Caki2 (cell line): Measurements from ENCODE around the gene EGLN2. TPM values are rescaled to one million over a fixed set of nuclear protein-coding genes. Genes with fewer than 3 reads are reported as not detected.
"Not testable (repeated sequence)": the region's sequence is repeated elsewhere in the genome, so short reads cannot be mapped to it uniquely, and the experiment has no call there.

Source experiments
- DNase-seq: peaks from one replicate; pipeline ENCODE4 v3.0.0-alpha.2; 2015; ENCODE audit warnings: low read depth
- in situ Hi-C: cut with HindIII; loops from 2 replicates; pipeline ENCODE4 v1.10.0; 2016; ENCODE audit warnings: low sequenced_read_pairs, low pct_unique_long_range_greater_than_20kb, mixed read lengths
- total RNA-seq: library from RNA; depleted of rRNA; stranded (reverse); fragments of >200 nt; shearing (Covaris generic); gene quantifications from 2 replicates; pipeline ENCODE4 v1.2.3, GENCODE V29; 2014; ENCODE audit warnings: low replicate concordance

The EGLN2 gene
- total RNA-seq, 1 experiment from 2014 or later = 138 TPM

- DNase-seq = no peak
- in situ Hi-C loops = no loop called here
These were observed 28.6 kb downstream of the EGLN2 start for GRCh38 chr19:40827386-40828247.

GRCh38 chr19:40829205-40829604 lies 30.2 kb downstream of the EGLN2 start:
- no peak for DNase-seq
- in situ Hi-C loops = no loop called here

- in situ Hi-C loops, DNase-seq: not testable (repeated sequence)
These were observed 31.8 kb downstream of the EGLN2 start for GRCh38 chr19:40830741-40831140.

DNA sequence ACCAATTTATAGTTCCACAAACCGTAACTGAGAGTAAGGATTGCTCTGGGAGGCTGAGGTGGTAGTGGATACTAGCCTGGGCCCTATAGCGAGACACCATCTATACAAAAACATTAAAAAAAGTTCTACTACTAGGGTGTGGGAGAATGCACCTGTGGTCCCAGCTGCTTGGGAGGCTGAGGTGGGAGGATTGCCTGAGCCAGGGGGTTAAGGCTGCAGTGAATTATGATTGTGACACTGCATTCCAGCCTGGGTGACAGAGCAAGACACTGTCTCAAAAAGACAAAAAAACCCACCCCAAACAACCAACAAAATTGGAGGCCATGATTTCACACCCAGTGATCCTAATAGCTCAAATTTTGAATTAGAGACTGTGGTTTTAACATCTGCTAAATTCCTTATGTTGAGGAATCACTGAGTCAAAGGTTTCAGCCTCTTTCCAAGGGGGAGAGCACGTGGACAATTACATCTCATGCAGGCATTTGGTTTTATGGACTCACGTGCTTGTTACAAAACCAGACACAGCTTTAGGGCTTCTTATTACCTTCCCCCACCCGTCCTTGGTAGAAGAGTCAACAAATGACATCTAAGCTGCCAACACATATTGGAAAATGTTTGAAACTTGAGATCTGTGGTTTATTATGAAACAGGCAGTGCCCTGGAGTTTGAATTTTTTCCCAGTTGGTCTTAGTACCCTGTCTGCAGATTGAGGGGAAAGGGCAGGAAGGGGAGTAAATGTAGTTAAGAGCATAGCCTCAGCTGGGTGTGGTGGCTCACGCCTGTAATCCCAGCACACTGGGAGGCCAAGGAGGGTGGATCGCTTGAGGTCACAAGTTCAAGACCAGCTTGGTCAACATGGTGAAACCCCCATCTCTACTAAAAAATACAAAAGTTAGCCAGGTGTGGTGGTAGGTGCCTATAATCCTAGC lies 32.8 kb downstream of the EGLN2 start:
- in situ Hi-C loops = no loop called here
- DNase-seq = peak; percentile 93

DNA sequence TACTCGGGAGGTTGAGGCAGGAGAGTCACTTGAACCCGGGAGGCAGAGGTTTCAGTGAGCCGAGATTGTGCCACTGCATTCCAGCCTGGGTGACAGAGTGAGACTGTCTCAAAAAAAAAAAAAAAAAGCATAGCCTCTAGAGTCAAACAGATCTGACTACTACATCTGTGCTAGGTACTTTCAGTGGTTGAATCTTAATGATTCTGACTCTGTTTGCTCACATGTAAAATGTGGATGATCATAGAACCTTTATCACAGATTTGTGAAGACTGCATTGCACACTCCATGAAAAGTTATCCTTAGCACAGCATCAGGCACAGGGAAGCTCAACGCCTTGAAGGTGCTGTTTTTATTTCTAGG lies 33.4 kb downstream of the EGLN2 start:
- in situ Hi-C loops, DNase-seq: not testable (repeated sequence)

DNA sequence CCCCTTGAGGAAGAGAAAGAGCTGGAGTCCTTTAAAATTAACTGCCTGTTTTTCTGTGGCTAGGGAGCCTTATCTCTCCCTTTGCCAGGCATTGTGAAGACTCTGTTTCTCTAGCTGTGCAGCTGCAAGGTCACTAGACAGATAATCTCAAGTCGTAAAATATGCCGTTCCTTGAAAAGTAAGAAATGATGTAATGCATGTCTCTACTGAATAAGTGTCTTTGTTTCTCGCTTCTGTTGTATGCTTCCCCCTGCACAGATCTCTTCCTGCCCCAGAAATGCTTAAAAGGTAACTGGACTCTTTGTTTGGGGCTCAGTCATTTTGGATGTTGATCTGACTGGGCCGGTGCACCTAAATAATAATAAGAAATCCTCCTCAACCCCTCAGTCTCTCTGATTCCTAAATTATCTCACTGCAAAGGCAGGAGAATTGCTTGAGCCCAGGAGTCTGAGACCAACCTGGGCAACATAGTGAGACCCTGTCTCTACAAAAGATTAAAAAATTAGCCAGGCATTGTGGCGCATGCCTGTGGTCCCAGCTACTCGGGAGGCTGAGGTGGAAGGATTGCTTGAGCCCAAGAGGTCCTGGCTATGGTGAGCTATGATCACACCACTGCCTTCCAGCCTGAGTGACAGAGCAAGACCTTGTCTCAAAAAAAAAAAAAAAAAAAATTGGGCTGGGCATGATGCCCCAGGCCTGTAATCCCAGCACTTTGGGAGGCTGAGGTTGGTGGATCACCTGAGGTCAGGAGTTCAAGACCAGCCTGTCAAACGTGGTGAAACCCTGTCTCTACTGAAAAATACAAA lies 34.9 kb downstream of the EGLN2 start:
- DNase-seq, in situ Hi-C loops: not testable (repeated sequence)

GRCh38 chr19:40836754-40837429 lies 37.9 kb downstream of the EGLN2 start:
- in situ Hi-C loops = no loop called here
- no peak for DNase-seq

DNA sequence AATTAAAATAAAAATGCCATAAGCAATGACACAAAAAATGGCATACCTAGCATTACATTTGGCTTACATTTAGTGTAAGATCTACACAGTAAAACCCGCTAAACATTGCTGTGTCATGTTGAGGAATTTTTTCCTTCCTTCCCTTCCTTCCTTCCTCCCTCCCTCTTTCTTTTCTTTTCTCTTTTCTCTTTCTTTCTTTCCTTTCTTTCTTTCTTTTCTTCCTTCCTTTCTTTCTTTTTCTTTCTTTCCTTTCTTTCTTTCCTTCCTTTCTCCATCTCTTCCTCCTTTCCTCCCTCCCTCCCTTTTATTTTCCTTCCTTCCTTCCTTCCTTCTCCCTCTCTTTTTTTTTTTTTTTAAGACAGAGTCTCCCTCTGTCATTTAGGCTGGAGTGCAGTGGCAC lies 39.5 kb downstream of the EGLN2 start:
- DNase-seq, in situ Hi-C loops: not testable (repeated sequence)

GRCh38 chr19:40842012-40842411 lies 43.0 kb downstream of the EGLN2 start:
- DNase-seq, in situ Hi-C loops: not testable (repeated sequence)

GRCh38 chr19:40842997-40843652 lies 44.1 kb downstream of the EGLN2 start:
- in situ Hi-C loops, DNase-seq: not testable (repeated sequence)

- in situ Hi-C loops, DNase-seq: not testable (repeated sequence)
These were observed 44.7 kb downstream of the EGLN2 start for GRCh38 chr19:40843653-40844052.

- in situ Hi-C loops, DNase-seq: not testable (repeated sequence)
These were observed 47.7 kb downstream of the EGLN2 start for GRCh38 chr19:40846722-40847121.

GRCh38 chr19:40850277-40850676 lies 51.3 kb downstream of the EGLN2 start, which contains the start of gene CYP2A6:
CYP2A6 (minus strand) TSS chr19:40850447; CDS start chr19:40850426, 21 bp downstream.
- not testable (repeated sequence) for DNase-seq

GRCh38 chr19:40852467-40853152 lies 53.6 kb downstream of the EGLN2 start:
- DNase-seq, in situ Hi-C loops: not testable (repeated sequence)

More at GRCh38 chr19:40850277-40850676, 51.3 kb downstream of the EGLN2 start, which contains the start of gene CYP2A6:
- in situ Hi-C loops = not testable (repeated sequence)
